SK-N-SH treated with all-trans-retinoic acid at 6 μM for 48 hours (cell line): ENCODE results near the gene PRR13.
"Not testable (repeated sequence)": the region's sequence is repeated elsewhere in the genome, so short reads cannot be mapped to it uniquely, and the experiment has no call there.

ENCODE experiments used
- ARNTL ChIP-seq: fragments of 450-650 bp; formaldehyde crosslinking; IDR thresholded peaks from 2 replicates; pipeline ENCODE4 v1.5.0; 2020; ENCODE audit warnings: low read depth, mild to moderate bottlenecking, moderate library complexity, borderline replicate concordance
- BACH2 ChIP-seq: fragments of 250-450 bp; sonication (Bioruptor Pico); IDR thresholded peaks from 2 replicates; pipeline ENCODE4 v1.9.0; 2021; ENCODE audit warnings: mild to moderate bottlenecking, borderline replicate concordance
- CREB5 ChIP-seq: fragments of 250-450 bp; sonication (Bioruptor Pico); IDR thresholded peaks from 2 replicates; pipeline ENCODE4 v1.5.1; 2020; ENCODE audit warnings: low read depth, mild to moderate bottlenecking, moderate library complexity
- CSDC2 ChIP-seq: fragments of 250-450 bp; sonication (Bioruptor Pico); IDR thresholded peaks from 2 replicates; pipeline ENCODE4 v1.5.0; 2020; ENCODE audit warnings: mild to moderate bottlenecking, moderate library complexity
- GLIS3 ChIP-seq: fragments of 250-450 bp; sonication (Bioruptor Pico); IDR thresholded peaks from 2 replicates; pipeline ENCODE4 v1.5.0; 2020; ENCODE audit warnings: mild to moderate bottlenecking, moderate library complexity
- PATZ1 ChIP-seq: fragments of 250-450 bp; sonication (Bioruptor Pico); IDR thresholded peaks from 2 replicates; pipeline ENCODE4 v1.8.0; 2020; ENCODE audit warnings: mild to moderate bottlenecking, moderate library complexity, borderline replicate concordance
- POU6F1 ChIP-seq: fragments of 250-450 bp; sonication (Bioruptor Pico); IDR thresholded peaks from 2 replicates; pipeline ENCODE4 v1.8.0; 2021; ENCODE audit warnings: low read depth, mild to moderate bottlenecking, moderate library complexity, borderline replicate concordance
- RARB ChIP-seq: fragments of 250-450 bp; sonication (Bioruptor Pico); IDR thresholded peaks from 2 replicates; pipeline ENCODE4 v1.8.0; 2021; ENCODE audit warnings: mild to moderate bottlenecking, moderate library complexity
- SNAI2 ChIP-seq: fragments of 250-450 bp; sonication (Bioruptor Pico); IDR thresholded peaks from 2 replicates; pipeline ENCODE4 v1.5.0; 2020; ENCODE audit warnings: mild to moderate bottlenecking, moderate library complexity
- TOX ChIP-seq: fragments of 250-450 bp; sonication (Bioruptor Pico); IDR thresholded peaks from 2 replicates; pipeline ENCODE4 v1.8.0; 2021; ENCODE audit warnings: mild to moderate bottlenecking, moderate library complexity, borderline replicate concordance
- ZNF70 ChIP-seq: fragments of 450-650 bp; formaldehyde crosslinking; IDR thresholded peaks from 2 replicates; pipeline ENCODE4 v1.5.0; 2020; ENCODE audit warnings: mild to moderate bottlenecking, moderate library complexity
- TF ChIP-seq, protein P1 (sequence below): fragments of 250-450 bp; sonication (Bioruptor Pico); IDR thresholded peaks from 2 replicates; pipeline ENCODE4 v1.5.0; 2020; ENCODE audit warnings: mild to moderate bottlenecking, moderate library complexity
- TF ChIP-seq, protein P2 (sequence below): fragments of 250-450 bp; sonication (Bioruptor Pico); IDR thresholded peaks from 2 replicates; pipeline ENCODE4 v1.5.1; 2021; ENCODE audit warnings: mild to moderate bottlenecking, moderate library complexity

- not testable (repeated sequence) for TF ChIP-seq RARB (CRISPR knock-in tag); CREB5 (CRISPR knock-in tag); ZNF70 (CRISPR knock-in tag); SNAI2 (CRISPR knock-in tag); GLIS3 (CRISPR knock-in tag); CSDC2; ARNTL (CRISPR knock-in tag); PATZ1 (CRISPR knock-in tag); TOX (CRISPR knock-in tag); BACH2 (CRISPR knock-in tag); POU6F1 (CRISPR knock-in tag)
- TF ChIP-seq, protein P1, sequence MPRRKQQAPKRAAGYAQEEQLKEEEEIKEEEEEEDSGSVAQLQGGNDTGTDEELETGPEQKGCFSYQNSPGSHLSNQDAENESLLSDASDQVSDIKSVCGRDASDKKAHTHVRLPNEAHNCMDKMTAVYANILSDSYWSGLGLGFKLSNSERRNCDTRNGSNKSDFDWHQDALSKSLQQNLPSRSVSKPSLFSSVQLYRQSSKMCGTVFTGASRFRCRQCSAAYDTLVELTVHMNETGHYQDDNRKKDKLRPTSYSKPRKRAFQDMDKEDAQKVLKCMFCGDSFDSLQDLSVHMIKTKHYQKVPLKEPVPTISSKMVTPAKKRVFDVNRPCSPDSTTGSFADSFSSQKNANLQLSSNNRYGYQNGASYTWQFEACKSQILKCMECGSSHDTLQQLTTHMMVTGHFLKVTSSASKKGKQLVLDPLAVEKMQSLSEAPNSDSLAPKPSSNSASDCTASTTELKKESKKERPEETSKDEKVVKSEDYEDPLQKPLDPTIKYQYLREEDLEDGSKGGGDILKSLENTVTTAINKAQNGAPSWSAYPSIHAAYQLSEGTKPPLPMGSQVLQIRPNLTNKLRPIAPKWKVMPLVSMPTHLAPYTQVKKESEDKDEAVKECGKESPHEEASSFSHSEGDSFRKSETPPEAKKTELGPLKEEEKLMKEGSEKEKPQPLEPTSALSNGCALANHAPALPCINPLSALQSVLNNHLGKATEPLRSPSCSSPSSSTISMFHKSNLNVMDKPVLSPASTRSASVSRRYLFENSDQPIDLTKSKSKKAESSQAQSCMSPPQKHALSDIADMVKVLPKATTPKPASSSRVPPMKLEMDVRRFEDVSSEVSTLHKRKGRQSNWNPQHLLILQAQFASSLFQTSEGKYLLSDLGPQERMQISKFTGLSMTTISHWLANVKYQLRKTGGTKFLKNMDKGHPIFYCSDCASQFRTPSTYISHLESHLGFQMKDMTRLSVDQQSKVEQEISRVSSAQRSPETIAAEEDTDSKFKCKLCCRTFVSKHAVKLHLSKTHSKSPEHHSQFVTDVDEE, result not testable (repeated sequence)
- TF ChIP-seq, protein P2, sequence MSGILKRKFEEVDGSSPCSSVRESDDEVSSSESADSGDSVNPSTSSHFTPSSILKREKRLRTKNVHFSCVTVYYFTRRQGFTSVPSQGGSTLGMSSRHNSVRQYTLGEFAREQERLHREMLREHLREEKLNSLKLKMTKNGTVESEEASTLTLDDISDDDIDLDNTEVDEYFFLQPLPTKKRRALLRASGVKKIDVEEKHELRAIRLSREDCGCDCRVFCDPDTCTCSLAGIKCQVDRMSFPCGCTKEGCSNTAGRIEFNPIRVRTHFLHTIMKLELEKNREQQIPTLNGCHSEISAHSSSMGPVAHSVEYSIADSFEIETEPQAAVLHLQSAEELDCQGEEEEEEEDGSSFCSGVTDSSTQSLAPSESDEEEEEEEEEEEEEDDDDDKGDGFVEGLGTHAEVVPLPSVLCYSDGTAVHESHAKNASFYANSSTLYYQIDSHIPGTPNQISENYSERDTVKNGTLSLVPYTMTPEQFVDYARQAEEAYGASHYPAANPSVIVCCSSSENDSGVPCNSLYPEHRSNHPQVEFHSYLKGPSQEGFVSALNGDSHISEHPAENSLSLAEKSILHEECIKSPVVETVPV, result not testable (repeated sequence)
These were observed 39.2 kb upstream of the PRR13 start for GRCh38 chr12:53402351-53402750.
